ENCODE measurements around the gene FUT3.
"Not testable (repeated sequence)": the region's sequence is repeated elsewhere in the genome, so short reads cannot be mapped to it uniquely, and the experiment has no call there.

FUT3 gene

GRCh38 chr19:5851302-5851701 lies at the start of gene FUT3:
FUT3 (minus strand) TSS chr19:5851449.
- DNase-seq, result no peak

DNA sequence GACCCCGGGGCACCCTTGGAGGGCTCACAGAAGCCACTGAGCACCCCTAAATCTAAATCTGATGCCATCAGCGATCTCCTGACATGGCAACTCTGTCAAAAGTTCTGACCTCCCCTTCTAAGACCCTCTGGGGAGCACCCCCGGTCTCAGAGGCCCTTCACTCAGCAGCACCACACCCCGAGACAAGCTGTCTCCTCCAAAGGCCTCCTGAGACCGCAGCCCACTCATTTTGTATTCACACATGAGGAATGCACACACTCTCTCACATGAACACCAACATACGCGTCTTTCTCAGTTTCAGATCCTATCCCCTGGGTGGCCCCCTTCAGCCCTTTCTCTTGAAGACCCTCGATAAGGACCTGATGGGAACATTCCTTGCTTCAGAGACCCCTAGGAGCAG lies 49.7 kb upstream of the FUT3 start:
- no peak for DNase-seq

DNA sequence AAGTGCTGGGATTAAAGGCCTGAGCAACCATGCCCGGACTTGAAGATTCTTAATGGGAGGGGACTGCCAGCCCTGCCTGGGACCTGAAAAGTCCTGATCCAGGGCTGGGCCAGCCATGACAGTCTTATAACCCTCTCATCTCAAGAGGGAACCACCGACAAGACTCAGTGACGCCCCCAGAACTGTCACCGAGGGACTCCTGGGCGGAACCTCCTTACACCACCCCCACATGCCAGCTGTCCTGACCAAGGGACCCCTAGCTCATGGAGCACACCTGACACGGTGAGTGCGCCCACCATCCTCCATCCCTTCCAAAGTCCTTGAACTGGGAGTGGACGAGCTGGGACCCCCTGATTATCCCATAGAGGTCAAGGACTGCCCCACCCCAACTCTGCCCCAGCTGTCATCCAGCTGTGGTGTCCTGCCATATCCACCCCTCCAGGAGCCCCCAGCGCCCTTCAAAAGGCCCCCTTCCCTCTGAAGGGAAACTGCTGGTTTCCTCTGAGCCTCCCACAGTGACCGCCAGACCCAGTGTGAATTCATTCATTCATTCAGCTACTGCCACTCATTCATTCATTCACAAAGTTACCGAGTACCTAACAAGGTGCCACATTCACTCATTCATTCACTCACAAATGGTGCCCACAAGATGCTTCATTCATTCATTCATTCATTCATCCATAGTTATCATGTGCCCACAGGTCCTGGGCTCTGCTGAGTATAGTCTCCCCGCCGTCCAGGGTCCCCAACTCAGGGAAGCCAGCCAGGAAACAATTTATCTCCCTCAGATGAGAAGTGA lies 48.7 kb upstream of the FUT3 start:
- no peak for DNase-seq

- no peak for DNase-seq
Measured at GRCh38 chr19:5897189-5897969, 46.1 kb upstream of the FUT3 start.

DNA sequence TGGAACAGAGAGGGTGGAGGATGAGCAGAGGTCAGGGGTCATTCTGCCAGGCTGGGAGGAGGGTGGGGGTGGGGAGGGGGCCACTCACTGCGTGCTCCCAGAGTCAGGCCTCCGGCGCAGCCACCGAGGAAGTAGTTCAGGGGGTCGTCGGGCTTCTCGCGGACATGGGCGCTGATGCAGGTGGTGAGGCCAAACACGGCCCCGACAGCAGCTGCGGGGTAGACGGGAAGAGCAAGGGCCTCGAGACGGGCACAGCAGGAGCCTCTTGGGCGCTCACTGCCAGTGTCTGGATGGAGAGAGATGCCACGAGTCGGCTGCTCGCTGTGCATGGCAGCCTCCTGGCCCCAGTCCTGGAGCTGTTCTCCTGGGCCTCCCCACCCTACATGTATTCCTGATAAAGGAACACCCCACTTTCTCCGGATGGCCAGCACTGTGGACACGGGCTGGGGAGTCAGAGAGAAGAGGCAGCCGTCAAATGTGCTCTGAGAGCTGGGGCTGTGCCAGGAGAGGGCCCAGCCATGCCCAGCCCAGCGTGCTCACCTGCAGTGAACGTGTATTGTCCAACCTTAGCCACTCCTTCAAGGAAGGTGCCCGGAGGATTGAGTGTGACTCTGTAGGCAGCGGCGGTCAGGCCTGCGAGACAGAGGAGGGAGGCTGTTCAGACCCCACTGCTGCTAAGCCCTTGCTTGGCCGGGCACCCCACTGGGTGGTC lies 45.3 kb upstream of the FUT3 start:
- no peak for DNase-seq

- DNase-seq, result no peak
Measured at GRCh38 chr19:5895890-5896289, 44.6 kb upstream of the FUT3 start.

- no peak for DNase-seq
Measured at GRCh38 chr19:5895409-5895808, 44.2 kb upstream of the FUT3 start.

- no peak for DNase-seq
Measured at GRCh38 chr19:5894704-5895349, 43.6 kb upstream of the FUT3 start.

DNA sequence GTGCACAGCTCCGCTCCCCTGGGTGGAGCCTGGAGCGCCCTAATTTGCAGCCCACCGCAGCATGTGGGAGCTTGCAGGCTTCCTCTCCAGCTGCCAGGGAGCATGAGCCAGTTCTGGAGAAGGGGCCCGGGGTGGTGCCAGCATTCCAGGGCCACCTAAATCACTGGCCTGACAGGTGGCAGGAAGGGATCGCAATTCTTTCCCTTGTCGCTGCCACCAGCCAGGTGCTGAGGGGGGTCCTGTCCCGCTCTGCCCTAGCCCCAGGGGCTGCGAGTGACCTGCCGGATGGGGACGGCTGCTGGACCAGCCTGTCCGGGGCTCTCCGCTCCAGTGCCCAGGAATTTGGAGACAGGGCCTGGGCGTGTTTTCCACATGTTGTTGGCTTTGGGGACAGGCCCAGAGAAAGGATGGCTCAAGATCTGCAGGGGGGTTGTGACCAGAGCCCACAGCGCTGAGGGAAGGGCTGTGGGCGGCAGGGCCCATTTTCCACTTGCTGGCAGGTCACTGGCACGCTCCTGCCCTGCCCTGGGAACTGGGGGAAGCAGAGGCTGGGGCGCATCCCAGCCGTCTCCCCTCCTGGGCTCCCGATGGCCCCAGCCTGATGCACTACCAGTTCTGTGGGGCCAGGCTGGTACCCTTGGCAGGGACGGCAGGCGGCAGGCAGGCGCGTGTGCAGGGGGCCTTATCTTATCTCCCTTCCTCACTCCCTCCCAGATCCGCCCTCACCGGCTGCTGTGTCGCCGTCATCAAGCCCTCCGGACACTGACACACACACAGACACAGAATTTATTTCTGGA lies 42.9 kb upstream of the FUT3 start:
- no peak for DNase-seq

DNA sequence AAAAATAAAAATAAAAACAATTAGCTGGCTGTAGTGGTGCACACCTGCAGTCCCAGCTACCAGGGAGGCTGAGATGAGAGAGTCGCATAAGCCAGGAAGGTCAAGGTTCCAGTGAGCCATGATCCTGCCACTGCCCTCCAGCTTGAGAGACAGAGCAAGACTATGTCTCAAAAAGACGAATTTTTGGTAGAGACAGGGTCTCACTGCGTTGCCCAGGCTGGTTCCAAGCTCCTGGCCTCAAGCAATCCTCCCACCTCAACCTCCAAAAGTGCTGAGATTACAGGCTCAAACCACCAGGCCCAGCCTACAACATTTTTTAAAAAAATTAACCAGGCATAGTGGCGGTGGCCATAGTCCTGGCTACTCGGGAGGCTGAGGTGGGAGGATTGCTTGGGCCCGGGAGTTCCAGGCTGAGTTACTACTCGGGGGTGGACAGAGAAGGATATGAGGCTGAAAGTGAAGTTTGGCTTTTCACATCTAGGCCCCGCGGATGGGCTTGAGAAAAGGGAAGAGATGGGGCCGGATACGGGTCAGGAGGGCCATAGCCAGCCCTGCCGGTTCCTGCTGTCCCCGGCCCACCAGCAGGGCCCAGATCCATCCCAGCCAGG lies 42.2 kb upstream of the FUT3 start:
- no peak for DNase-seq

DNA sequence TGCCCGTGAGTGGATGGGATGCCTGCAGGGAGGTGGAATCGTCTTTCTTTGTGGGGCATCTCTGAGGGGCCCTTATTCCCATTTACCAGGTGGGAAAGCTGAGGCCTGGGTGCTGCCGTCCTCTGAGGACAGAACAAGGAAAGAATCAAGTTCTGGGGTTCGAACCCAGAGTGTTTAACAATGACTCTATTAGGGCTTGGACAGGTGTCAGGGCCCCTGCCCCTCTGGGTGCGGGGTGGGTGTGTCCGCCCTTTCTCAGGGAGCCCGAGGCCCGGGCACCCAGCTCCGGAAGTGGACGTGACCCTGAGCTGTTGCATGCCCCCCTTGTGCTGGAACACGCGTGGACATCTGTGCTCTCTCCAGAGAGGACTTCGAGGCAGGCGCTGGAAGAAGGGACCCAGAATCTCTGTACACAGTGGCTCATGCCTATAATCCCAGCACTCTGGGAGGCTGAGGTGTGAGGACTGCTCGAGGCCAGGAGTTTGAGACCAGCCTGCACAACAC lies 41.6 kb upstream of the FUT3 start:
- no peak for DNase-seq

- DNase-seq, result no peak
Measured at GRCh38 chr19:5891938-5892771, 40.9 kb upstream of the FUT3 start.

- no peak for DNase-seq
Measured at GRCh38 chr19:5891572-5891937, 40.3 kb upstream of the FUT3 start.

DNA sequence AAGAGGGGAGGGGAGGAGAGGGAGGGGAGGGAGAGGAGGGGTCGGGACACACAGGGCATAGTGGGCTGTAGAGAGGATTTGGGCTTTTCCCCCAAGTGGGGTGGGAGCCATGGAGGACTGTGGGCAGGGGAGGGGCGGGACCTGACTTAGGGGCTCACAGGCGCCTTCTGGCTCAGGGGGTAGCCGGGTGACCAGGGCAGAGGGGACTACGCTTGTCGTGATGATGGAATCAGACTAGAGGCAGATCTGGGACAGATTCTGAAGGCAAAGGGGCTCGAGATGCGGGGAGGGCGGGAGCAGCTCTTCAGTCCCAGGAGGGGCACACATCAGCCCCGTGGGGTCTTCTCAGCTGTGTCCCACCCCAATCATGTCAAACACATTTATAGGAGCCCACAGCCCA lies 38.9 kb upstream of the FUT3 start:
- DNase-seq, result no peak

DNA sequence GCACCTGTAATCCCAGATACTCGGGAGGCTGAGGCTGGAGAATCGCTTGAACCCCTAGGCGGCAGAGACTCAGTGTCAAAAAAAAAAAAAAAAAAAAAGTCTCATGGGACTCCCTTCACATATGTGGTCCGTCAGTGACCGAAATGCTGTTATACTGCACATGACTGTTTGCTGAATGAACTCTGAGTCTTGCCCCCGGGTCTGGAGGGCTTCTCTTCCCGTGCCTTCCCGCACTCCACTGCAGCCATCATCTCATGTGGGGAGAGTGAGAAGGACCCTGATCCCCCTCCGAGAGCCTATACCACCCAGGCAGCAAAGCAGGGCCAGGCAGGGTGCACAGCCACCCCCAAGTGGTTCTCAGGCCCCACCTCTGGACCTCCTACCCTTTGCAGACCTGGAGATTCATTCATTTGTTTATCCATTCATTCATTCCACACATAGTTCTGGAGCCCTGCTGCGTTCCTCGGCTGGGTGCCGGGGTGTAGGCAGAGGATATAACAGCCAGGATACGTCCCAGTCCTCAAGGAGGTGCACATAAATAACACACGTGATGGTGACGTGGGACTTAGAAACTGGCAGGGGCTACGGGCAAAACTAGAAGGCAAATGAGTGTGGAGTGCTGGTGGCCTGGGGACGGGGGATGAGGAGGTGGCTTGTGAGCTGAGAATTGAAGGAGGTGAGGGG lies 38.2 kb upstream of the FUT3 start:
- DNase-seq, result no peak

- DNase-seq, result not testable (repeated sequence)
Measured at GRCh38 chr19:5884065-5884811, 33.0 kb upstream of the FUT3 start.

DNA sequence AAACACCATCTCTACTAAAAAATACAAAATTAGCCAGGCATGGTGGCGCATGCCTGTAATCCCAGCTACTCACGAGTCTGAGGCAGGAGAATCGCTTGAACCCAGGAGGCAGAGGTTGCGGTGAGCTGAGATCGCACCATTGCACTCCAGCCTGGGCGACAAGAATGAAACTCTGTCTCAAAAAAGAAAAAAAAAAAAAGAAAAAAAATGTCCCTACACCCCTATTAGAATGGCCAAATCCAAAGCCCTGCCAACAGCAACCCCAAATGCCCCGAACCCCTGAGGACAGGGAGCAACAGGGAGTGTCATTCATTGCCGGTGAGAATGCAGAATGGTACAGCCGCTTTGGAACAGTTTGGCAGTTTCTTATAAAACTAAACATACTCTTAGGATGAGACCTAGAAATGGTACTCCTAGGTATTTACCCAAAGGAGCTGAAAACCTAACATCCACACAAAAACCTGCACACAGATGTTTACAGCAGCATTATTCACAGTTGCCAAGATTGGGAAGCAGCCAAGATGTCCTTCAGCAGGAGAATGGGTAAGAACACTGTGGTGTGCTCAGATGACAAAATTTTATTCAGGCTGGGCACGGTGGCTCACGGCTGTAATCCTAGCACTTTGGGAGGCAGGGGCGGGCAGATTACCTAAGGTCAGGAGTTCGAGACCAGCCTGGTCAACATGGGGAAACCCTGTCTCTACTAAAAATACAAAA lies 32.1 kb upstream of the FUT3 start:
- not testable (repeated sequence) for DNase-seq

GRCh38 chr19:5882421-5882968 lies 31.2 kb upstream of the FUT3 start:
- DNase-seq, result no peak

Data from DMS79 (cell line).